Stimulated activated CD4-positive, alpha-beta T cell treated with anti-CD3 and anti-CD28 coated beads, Interleukin-1b, Interleukin-23, amount 100 ng/mL, for 24 hours (primary cell): ENCODE results near the gene VPS51.

Experiments
- DNase-seq, 4 experiments: peaks; one replicate each; pipeline ENCODE4 v3.0.0-alpha.2; 2020; ENCODE audit warnings: low read depth in 4 of 4, low spot score in 1 of 4

The VPS51 gene

GRCh38 chr11:65071907-65072630 lies 23.9 kb upstream of the VPS51 start:
- no peak for DNase-seq

- DNase-seq = no peak
These were observed 23.4 kb upstream of the VPS51 start for GRCh38 chr11:65072631-65072966.

GRCh38 chr11:65077451-65077850 lies 18.6 kb upstream of the VPS51 start:
- DNase-seq = no peak

- DNase-seq = peak; percentile 28 to 43 (median 42)
These were observed 17.9 kb upstream of the VPS51 start for GRCh38 chr11:65078151-65078550.

GRCh38 chr11:65078786-65079342 lies 17.1 kb upstream of the VPS51 start:
- no peak for DNase-seq

- no peak for DNase-seq
These were observed 12.7 kb upstream of the VPS51 start for GRCh38 chr11:65083134-65083833.

GRCh38 chr11:65083834-65084597 lies 12.0 kb upstream of the VPS51 start, which contains the start of the genes CDCA5 and ZFPL1:
CDCA5 (minus strand) TSS chr11:65084040; CDS start chr11:65083978, 62 bp downstream.
ZFPL1 (plus strand) TSS chr11:65084222; CDS start chr11:65084699, 477 bp downstream.
- DNase-seq = peak; percentile 91 to 94 (median 92)

- DNase-seq = no peak
These were observed 11.2 kb upstream of the VPS51 start for GRCh38 chr11:65084598-65085375.

- no peak for DNase-seq
These were observed 10.6 kb upstream of the VPS51 start for GRCh38 chr11:65085446-65085845.

GRCh38 chr11:65086809-65087208 lies 9.2 kb upstream of the VPS51 start:
- DNase-seq = no peak

- no peak for DNase-seq
These were observed 8.8 kb upstream of the VPS51 start for GRCh38 chr11:65087216-65087615.

- DNase-seq = no peak
These were observed 8.2 kb upstream of the VPS51 start for GRCh38 chr11:65087827-65088226.

- DNase-seq = no peak
These were observed 6.4 kb upstream of the VPS51 start for GRCh38 chr11:65089621-65090020.

- no peak for DNase-seq
These were observed 5.4 kb upstream of the VPS51 start for GRCh38 chr11:65090628-65091027.

- no peak for DNase-seq
These were observed 587 bp upstream of the VPS51 start for GRCh38 chr11:65095427-65095826.

GRCh38 chr11:65096926-65097325 lies 912 bp downstream of the VPS51 start:
- no peak for DNase-seq

- DNase-seq = no peak
These were observed 4.8 kb downstream of the VPS51 start for GRCh38 chr11:65100674-65101350.

GRCh38 chr11:65102142-65103095 lies 6.4 kb downstream of the VPS51 start:
- DNase-seq = no peak

- no peak for DNase-seq
These were observed 7.5 kb downstream of the VPS51 start for GRCh38 chr11:65103476-65103875.
